Ishikawa (cell line): Measurements from ENCODE around the gene VWC2.

ENCODE experiments used
- CEBPB ChIP-seq: IDR thresholded peaks from 2 replicates; pipeline ENCODE4 v1.6.1; 2012
- CREB1 ChIP-seq: IDR thresholded peaks from 2 replicates; pipeline ENCODE4 v1.6.1; 2012; ENCODE audit warnings: low read depth
- EGR1 ChIP-seq: IDR thresholded peaks from 2 replicates; pipeline ENCODE4 v1.6.1; 2012
- EP300 ChIP-seq: IDR thresholded peaks from 2 replicates; pipeline ENCODE4 v1.6.1; 2012; ENCODE audit warnings: borderline replicate concordance
- FOXM1 ChIP-seq: IDR thresholded peaks from 2 replicates; pipeline ENCODE4 v1.6.1; 2012; ENCODE audit warnings: low read depth, borderline replicate concordance
- MAX ChIP-seq: IDR thresholded peaks from 2 replicates; pipeline ENCODE4 v1.6.1; 2012
- NFIC ChIP-seq: IDR thresholded peaks from 2 replicates; pipeline ENCODE4 v1.6.1; 2012
- RAD21 ChIP-seq: IDR thresholded peaks from 2 replicates; pipeline ENCODE4 v1.6.1; 2012; ENCODE audit warnings: low read depth
- TAF1 ChIP-seq: IDR thresholded peaks from 2 replicates; pipeline ENCODE4 v1.6.1; 2012; ENCODE audit warnings: low read depth, mild to moderate bottlenecking
- TCF12 ChIP-seq: IDR thresholded peaks from 2 replicates; pipeline ENCODE4 v1.6.1; 2012; ENCODE audit warnings: low read depth
- TEAD4 ChIP-seq: IDR thresholded peaks from 2 replicates; pipeline ENCODE4 v1.6.1; 2012
- USF1 ChIP-seq: IDR thresholded peaks from 2 replicates; pipeline ENCODE4 v1.6.1; 2012
- YY1 ChIP-seq: IDR thresholded peaks from 2 replicates; pipeline ENCODE4 v1.6.1; 2012; ENCODE audit warnings: low read depth
- ZBTB7A ChIP-seq: IDR thresholded peaks from 2 replicates; pipeline ENCODE4 v1.6.1; 2012; ENCODE audit warnings: low read depth
- TF ChIP-seq, protein P1 (sequence below): IDR thresholded peaks from 2 replicates; pipeline ENCODE4 v1.6.1; 2012; ENCODE audit warnings: low read depth, mild to moderate bottlenecking

Gene VWC2

GRCh38 chr7:49928787-49929186 is 155.3 kb downstream of the VWC2 start:
- TF ChIP-seq EP300 (no peak), NFIC (no peak), TCF12 (no peak), ZBTB7A (no peak), CEBPB (no peak), FOXM1 (no peak), USF1 (no peak), EGR1 (no peak), YY1 (no peak), TAF1 (no peak), CREB1 (no peak), MAX (no peak)
- TF ChIP-seq, protein P1, sequence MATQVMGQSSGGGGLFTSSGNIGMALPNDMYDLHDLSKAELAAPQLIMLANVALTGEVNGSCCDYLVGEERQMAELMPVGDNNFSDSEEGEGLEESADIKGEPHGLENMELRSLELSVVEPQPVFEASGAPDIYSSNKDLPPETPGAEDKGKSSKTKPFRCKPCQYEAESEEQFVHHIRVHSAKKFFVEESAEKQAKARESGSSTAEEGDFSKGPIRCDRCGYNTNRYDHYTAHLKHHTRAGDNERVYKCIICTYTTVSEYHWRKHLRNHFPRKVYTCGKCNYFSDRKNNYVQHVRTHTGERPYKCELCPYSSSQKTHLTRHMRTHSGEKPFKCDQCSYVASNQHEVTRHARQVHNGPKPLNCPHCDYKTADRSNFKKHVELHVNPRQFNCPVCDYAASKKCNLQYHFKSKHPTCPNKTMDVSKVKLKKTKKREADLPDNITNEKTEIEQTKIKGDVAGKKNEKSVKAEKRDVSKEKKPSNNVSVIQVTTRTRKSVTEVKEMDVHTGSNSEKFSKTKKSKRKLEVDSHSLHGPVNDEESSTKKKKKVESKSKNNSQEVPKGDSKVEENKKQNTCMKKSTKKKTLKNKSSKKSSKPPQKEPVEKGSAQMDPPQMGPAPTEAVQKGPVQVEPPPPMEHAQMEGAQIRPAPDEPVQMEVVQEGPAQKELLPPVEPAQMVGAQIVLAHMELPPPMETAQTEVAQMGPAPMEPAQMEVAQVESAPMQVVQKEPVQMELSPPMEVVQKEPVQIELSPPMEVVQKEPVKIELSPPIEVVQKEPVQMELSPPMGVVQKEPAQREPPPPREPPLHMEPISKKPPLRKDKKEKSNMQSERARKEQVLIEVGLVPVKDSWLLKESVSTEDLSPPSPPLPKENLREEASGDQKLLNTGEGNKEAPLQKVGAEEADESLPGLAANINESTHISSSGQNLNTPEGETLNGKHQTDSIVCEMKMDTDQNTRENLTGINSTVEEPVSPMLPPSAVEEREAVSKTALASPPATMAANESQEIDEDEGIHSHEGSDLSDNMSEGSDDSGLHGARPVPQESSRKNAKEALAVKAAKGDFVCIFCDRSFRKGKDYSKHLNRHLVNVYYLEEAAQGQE = no peak

- TF ChIP-seq TAF1 (no peak), FOXM1 (no peak), EP300 (no peak), CREB1 (no peak), TCF12 (no peak)
Measured at GRCh38 chr7:49931627-49932026, 158.2 kb downstream of the VWC2 start.

GRCh38 chr7:49937608-49938007 is 164.2 kb downstream of the VWC2 start:
- TF ChIP-seq CREB1 (no peak), YY1 (no peak), ZBTB7A (no peak), TEAD4 (no peak), NFIC (no peak), TAF1 (no peak), FOXM1 (no peak), RAD21 (no peak), CEBPB (no peak)
